RCC 7860 (cell line): ENCODE measurements around the gene TTC28.
A peak's percentile ranks its signal among the peaks of the same experiment; 100 is the strongest.

Experiments
- DNase-seq: peaks from one replicate; pipeline ENCODE4 v3.0.0-alpha.2; 2015; ENCODE audit warnings: low spot score
- FAIRE-seq: peaks from 2 replicates; lab custom pipeline; 2012; peaks lifted over from hg19 to GRCh38; lab: Jason Lieb, UNC

Gene TTC28

DNA sequence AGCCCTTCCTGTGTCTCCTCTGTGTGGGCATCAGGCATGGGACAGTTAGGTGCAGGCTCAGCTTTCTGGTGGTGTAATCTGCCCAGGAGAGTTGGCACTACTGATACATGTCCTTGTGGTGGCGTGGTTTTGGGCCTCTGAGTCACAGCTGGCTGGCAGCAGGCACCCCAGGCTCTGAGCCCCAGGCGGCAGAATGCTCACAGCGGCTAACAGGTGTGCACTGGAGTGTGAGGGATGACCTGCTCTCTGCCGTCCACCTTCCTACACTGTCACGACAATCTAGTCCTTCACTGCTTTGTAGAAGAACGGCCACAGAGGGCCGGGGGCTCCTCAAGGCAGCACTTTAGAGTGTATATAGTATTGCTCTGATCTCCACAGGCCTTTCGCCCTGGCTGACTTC lies 660.3 kb downstream of the TTC28 start:
- peak; percentile 71 for DNase-seq

DNA sequence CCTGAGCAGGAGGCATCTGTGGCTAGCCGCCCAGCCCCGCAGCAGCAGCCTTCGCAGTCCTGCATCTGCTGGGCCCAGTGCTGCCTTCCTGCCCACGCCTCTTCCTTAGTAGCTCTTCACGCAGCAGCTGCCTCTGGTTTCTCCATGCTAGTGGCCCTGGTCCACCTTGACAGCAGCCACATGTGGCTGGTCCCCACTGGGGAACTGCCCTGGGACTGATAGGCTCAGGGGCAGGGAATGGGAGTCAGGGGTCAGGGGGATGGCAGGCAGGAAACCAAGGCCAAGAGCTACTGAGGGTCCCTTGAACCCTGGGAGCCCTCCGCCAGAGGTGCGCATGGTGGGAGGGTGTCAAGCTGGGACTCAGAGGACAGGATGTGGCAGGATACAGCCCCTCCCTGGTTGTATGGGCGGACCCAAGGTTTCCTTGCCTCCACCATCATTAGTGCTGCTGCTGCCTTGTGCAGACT lies 661.1 kb downstream of the TTC28 start:
- FAIRE-seq (no peak), DNase-seq (no peak)

More for the DNA sequence above, 660.3 kb downstream of the TTC28 start:
- peak; percentile 80 for FAIRE-seq

DNA sequence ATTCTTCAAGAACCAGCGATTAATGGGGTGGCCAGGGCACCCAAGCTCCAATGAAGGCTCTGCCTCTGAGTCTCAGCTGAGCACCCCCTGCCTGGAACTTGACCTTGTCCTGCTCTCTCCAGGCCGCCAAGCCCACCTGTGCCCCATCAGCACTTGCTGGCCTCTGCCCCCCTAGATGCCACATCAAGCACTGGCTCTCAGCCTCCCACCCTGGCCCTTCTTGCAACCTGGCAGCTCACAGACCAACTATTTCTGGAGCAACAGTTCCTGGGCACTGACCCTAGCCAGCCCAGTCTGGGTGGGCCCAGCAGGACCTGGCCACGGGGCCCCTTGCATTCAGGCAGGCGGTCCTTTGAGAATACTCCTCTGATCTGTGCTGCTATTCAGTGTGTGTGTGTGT lies 661.8 kb downstream of the TTC28 start:
- no peak for DNase-seq
- FAIRE-seq: no peak

- DNase-seq: no peak
- FAIRE-seq: no peak
These were observed 662.2 kb downstream of the TTC28 start for GRCh38 chr22:28017558-28017820.

DNA sequence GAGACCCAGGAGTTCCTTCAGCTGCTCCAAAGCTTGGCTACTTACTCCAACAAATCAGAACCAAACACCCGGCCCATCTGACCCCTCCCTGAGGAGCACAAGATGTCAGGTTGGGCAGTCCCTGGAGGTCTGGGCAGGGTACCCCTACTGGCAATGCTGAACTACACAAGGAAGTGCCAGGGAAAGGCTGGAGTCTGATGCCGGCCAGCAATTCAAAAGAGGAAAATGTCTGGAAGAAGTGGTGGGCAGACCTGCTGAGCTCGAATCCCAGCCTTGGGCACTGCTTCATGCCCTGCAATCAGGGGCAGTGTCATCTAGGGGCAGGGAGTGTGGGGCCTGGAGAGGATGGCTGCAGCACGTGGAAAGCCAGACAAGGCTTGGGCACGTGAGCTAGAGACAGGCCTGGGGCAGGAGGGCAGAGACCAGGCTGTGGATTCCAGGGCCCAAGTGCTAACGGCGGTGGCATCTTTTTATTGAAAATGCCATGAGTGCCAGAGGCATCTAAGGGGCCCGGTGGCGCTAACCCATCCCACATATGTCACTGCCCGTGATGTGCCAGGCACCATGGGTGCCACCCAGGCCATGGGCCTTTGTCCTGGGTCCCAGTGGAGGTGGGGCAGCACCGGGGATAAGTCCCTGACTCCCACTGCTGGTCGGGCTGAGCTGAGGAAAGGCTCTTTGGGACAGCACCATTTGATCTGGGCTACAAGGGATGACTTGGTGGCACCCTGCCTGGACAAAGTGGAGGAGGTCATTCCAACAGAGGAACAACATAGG lies 662.7 kb downstream of the TTC28 start:
- DNase-seq: no peak
- no peak for FAIRE-seq

DNA sequence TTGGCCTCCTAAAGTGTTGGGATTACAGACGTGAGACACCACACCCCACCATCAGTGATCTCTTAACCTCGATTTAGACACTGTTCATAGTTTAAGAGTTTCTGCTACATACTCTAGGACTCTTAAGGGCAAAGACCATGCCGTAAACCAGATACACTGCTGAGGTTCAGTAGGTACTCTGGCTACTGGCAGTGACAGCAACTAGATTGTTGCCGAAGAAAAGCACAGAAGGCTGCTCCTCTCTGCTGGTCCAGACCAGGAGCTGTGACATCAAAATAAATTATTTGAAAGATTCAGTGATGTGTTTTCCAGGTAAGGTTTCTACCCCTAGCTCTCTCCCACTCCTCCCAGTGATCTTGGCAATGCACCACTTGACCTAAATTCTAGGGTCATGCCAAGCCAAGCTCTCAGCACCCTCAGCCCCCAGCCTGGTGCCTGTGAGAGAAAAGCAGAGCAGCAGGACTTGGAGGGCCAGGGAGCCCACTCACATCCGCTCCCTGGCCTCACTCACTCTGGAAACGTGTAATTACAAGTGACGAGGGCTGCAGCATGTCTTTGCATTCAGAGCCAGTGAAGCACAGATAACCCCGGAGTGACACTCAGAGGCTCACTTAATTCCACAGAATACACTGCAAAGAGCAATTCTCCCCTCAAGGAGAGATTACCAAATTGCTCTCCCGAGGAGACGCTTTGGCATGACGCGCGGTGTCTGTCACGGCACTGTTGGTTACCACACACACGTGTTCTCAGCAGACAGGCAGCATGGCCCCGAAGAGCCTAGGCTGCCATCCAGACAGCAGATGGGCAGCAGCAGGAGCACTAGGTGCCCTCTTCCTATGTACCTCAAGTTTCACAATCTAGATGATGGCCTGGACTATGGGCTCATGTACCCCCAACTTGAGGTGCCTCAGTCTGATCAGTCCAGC lies 663.7 kb downstream of the TTC28 start:
- FAIRE-seq (no peak), DNase-seq (no peak)

- no peak for DNase-seq
- no peak for FAIRE-seq
These were observed 664.6 kb downstream of the TTC28 start for GRCh38 chr22:28015046-28015425.

DNA sequence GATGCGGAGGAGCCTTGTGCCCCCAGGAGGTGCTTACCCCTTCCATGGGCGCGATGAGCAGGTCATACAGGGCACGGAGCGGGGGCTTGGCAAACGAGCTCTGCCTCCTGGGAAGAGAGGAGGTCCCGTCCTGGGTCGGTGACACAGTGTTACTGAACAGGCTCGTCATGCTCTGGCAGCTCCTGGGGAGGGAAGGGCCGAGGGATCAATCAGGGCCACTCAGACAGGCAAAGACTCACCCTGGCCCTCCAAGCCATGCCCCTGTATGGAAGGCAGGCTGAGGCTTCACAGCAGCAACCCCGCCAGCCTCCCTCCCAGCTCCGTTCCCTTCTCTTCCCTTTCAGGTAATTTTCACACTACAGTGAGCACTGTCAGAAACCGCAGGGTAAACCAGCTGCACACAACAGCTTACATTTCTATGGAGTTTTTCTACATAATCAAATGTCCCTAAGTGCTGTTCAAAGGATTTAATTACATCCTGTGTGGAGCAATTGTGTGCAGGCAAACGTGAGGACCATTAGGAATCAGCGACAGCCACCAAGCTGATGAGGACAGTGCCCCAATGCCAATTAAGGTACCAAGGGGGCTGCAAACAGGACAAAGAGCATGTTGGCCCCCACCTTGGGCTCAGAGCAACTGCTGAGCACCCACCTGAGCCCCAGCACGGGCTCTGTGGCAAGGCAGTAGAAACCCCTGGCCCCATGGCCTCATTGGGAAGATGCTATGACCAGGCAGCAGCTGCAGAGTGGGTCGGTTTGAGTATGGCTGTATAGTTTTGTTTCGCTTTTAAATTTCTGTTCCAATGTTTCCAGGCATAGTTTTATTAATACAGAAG lies 665.2 kb downstream of the TTC28 start:
- no peak for FAIRE-seq

GRCh38 chr22:28013611-28014010 lies 666.0 kb downstream of the TTC28 start:
- DNase-seq (no peak), FAIRE-seq (no peak)

More for the DNA sequence above, 665.2 kb downstream of the TTC28 start:
- no peak for DNase-seq

- FAIRE-seq: no peak
- no peak for DNase-seq
These were observed 666.7 kb downstream of the TTC28 start for GRCh38 chr22:28012832-28013460.

DNA sequence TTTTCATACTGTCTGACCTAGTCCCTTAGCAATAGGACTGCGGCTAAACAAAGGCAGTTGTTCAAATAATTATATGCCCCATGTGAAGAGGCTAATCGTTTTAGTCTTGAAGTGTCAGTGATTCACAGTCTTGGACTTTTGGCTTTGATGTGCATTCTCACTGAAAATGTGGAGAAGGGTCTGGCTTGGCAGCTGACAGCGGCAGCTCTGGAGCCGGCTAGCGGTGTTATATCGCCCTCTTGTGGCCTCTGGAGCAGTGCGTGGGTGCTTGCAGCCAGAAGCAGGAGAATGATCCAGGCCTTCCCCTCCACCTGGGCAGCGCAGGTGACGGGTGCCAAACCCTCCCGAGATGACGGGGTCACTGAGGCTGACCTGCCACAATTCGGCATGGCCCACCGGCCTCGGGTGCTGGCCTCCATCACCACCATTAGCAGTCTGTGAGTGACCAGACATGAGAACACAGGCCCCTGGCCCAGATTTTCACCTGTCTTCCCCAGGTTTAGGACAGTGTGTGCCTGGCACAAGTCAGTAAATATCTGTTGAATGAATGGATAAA lies 670.3 kb downstream of the TTC28 start:
- no peak for FAIRE-seq
- DNase-seq: peak; percentile 57

DNA sequence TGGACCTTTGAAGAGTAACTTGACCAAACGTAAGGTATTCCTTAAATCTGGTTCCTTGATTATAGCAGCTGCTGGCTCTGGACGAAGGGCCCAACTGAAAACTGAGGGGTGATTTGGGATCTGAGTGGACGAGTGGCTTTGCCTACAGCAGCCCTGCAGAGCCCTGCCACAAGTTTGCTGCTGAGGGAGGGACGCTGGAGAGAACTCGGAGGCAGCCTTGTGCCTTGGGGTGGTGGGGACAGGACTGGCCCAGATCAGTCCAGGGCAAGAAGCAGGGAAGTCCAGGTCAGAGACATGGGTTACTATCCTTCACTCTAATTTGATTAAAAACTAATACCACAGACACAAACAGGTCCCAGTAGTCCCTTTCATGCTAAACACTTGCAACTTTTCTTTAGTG lies 671.0 kb downstream of the TTC28 start:
- DNase-seq: no peak
- FAIRE-seq: no peak

DNA sequence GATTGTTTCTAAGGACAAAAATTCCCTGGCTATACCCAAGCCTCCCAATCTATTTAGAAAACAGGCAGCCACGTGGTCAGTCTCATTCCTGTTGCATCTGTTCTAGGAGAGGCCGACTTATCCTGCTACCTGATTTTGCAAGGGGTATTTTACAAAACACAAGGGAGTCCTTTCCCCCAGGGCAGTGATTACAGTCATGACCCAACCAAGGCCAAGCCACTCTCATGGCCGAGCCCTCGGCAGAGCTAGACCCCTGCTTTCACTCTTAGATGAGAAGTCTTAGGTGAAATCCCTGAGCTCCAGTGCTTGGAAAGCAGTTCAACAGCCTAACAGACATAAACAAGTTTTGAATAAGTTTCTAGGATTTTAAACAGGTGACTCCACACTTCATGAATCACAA lies 671.6 kb downstream of the TTC28 start:
- no peak for FAIRE-seq

DNA sequence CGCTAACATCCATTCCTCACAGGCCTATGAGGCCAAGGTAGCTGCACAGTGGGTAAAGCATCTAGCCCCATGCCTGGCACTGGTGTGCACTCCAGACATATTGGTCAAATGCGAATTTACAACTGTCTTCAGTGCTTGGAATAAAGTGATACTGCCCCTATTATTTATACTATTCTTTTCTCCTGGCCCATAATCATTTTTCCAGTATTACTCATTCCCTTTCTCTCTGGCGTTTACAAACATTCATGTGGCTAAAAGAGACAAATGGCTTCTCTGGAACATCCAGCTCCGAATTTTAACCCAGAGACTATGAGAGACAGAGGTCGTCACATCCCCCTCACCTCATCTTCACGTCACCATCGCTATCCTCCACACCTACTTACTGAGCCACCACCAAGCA lies 673.4 kb downstream of the TTC28 start:
- no peak for FAIRE-seq
- no peak for DNase-seq

More for the DNA sequence above, 671.6 kb downstream of the TTC28 start:
- DNase-seq: no peak

DNA sequence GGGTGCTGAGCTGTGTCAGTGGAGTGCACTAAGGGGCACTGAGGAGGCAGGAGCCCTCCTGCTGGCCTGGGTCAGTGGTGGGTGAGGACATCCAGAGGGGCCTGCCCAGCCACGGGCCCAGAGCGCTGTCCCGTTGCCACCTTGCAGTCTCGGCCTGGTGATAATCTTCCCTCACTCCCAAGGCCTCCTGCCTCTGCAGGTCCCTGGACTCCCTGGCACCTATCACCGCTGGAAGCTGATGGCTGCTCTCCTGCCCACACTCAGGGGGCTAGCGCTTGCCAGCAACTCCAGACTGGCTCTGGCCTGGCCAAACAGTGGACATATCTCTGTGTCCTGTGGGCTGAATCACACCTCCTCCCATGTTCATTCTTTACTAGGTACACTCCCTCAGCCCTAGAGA lies 674.1 kb downstream of the TTC28 start:
- DNase-seq: no peak
- FAIRE-seq: no peak

DNA sequence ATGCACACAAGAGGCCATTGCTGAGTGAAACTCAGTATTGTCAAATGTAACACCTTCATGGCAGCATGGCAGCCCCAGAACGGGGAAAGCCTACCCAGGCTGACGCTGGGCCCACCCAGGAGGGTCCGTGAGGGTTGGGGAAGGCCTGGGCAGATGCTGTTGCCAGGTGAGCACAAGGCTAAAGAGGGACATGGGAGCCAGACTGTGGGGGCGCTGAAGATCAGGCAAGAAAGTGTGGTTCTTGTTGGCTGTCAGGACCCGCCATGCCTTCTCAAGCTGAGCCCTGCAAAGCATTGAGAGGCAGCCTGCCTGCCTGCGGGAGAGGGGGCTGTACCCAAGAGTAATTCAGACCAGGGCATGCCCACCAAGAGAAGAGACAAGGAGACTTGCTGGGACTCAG lies 675.6 kb downstream of the TTC28 start:
- no peak for DNase-seq
- no peak for FAIRE-seq

- no peak for DNase-seq
- no peak for FAIRE-seq
These were observed 676.6 kb downstream of the TTC28 start for GRCh38 chr22:28002863-28003565.

- no peak for DNase-seq
- FAIRE-seq: no peak
These were observed 677.4 kb downstream of the TTC28 start for GRCh38 chr22:28002181-28002700.

DNA sequence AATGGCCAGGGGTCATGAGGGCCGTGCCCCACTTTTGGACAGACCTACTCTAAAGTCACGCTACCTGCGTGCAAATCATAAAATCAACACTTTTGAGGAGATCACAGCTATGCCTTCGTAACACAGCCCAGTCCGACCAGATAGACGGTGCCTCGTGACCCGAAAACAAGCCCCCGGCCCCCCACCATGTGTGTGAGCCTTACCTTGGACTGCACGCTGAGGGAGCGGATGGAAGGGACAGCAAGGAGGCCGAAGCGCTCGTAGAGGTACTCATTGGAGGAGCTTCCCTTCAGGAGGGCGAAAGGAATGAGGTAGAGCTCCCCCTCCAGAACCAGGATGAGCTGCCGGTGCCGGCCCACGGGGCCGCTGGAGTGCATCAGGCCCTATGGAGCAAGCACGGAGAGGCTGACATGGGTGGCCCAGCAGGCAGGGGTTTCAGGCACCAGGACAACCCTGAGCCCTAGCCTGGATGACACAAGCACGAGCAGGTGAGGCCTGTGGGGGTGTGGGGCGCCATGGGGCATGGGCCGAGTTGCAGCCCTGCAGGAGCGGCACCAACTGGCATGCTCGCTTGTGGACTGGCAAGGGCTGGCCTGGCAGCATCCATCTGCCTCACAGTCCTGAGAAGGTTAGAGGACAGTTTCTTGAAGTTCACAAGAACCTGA lies 678.3 kb downstream of the TTC28 start:
- no peak for DNase-seq
- no peak for FAIRE-seq
